Prostate gland (tissue), 2 donors: ENCODE measurements around the gene ATP1B4.

Experiments used
- CTCF ChIP-seq, 4 experiments: fragments of 200-600 bp in 2 of 4; fragments of 450-650 bp in 2 of 4; sonication (generic) in 2 of 4; IDR thresholded peaks; 1 replicate in 3 of 4; 2 replicates in 1 of 4; pipeline ENCODE4 v1.5.1; 2016 to 2019; ENCODE audit warnings: antibody characterized with exemption in 4 of 4, mild to moderate bottlenecking in 2 of 4, moderate library complexity in 2 of 4
- POLR2A ChIP-seq: fragments of 450-650 bp; IDR thresholded peaks from one replicate; pipeline ENCODE4 v1.6.1; 2016; ENCODE audit warnings: antibody characterized with exemption, mild to moderate bottlenecking
- POLR2AphosphoS5 ChIP-seq: sonication (generic); formaldehyde crosslinking; IDR thresholded peaks from one replicate; pipeline ENCODE4 v1.6.1; 2017; ENCODE audit warnings: antibody characterized with exemption

- TF ChIP-seq CTCF (IDR thresholded peaks at IDR 0.05) (no peak), POLR2AphosphoS5 (no peak), POLR2A (no peak)
These were observed 27.3 kb upstream of the ATP1B4 start for GRCh38 chrX:120334603-120335002.
